ENCODE results near the gene GSG1.
"Not testable (repeated sequence)": the region's sequence is repeated elsewhere in the genome, so short reads cannot be mapped to it uniquely, and the experiment has no call there.

Gene GSG1

DNA sequence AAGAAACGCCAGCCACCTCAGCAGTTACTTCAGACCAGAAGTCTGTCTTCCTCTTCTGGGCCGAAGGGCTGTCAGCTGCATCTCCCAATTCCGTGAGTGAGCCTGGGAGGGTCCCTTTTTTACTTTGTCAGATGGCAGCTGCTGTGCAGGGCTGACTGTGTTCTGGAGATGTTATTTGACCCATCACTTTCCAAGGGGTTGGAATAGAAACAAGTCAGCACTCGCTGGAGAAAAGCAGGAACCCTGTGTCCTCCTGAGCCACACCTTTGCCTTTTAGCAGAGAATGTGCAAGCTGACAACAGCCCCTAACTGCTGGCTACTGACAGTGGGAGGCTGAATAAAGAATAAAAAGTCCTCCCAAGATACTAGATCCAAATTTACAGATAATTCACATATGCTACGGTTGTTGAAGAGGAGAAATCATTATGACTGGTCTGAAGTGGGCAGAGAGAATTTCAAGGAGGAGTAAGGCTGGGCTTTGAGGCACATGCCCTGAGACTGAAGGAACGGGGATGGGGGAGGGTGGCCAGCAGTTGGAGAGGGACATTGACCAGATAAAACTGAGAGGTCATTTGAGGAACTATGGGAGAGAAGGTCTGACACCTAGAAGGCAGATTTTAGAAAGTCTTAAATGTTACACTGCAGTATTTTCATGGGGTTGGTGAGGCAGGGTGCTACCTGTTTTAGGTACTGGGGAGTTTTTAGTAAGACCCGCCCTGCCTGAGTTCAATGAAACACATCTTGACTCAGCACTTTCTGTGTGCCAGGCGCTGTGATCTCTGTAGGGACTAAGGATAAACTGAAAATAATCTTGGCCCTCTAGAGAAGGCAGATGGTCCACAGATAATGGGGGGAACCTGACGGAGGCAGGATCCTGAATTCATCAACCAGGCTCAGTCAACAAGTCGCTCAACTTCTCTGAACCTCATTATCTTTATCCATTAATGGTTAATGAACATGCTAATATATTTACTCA is 31.9 kb downstream of the GSG1 start:
- peaks cover 2% of the 10 kb centered on the region for H3K4me1 ChIP-seq (ENCODE audit: control insufficient read depth, insufficient read depth, low read length)
- no peaks in the 10 kb centered on the region for H3K27me3 ChIP-seq (ENCODE audit: control insufficient read depth, insufficient read depth, low read length)
- no peaks in the 10 kb centered on the region for H3K9me3 ChIP-seq (ENCODE audit: control insufficient read depth, insufficient read depth, low read length)
- H3K4me3 ChIP-seq (ENCODE audit: low read depth, low read length), result no peak overlapping the region
- no peak overlapping the region for H3K9ac ChIP-seq (ENCODE audit: low read depth, low read length)
- H3K36me3 ChIP-seq (ENCODE audit: control insufficient read depth, insufficient read depth, low read length), result peaks cover 11% of the 10 kb centered on the region

DNA sequence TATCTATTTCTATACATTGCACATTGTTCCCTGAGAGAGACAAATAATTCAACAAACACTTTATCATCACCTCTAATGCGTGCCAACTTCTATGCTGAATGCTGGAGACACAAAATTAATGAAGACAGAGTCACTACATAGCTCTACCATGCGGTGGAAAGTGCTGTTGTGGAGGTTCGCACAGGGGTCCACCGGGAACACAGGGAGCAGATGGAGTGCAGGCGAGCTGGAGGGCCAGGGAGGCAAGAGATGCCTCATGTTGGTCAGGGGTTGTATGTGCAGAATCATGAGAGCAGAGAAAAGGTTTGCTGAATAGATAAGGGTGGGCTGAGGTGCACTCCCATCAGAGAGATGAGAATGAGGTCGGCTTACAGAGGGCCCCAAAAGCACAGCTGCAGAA is 34.1 kb downstream of the GSG1 start:
- Histone ChIP-seq H3K9me3 (ENCODE audit: control insufficient read depth, insufficient read depth, low read length) (no peaks in the 10 kb centered on the region), H3K36me3 (ENCODE audit: control insufficient read depth, insufficient read depth, low read length) (peaks cover 6% of the 10 kb centered on the region), H3K9ac (ENCODE audit: low read depth, low read length) (no peak overlapping the region), H3K4me1 (ENCODE audit: control insufficient read depth, insufficient read depth, low read length) (no peaks in the 10 kb centered on the region), H3K4me3 (ENCODE audit: low read depth, low read length) (no peak overlapping the region), H3K27me3 (ENCODE audit: control insufficient read depth, insufficient read depth, low read length) (no peaks in the 10 kb centered on the region)

- H3K9ac ChIP-seq (ENCODE audit: low read depth, low read length), result no peak overlapping the region
- H3K4me1 ChIP-seq (ENCODE audit: control insufficient read depth, insufficient read depth, low read length), result no peaks in the 10 kb centered on the region
- H3K4me3 ChIP-seq (ENCODE audit: low read depth, low read length), result no peak overlapping the region
- H3K27me3 ChIP-seq (ENCODE audit: control insufficient read depth, insufficient read depth, low read length), result no peaks in the 10 kb centered on the region
- H3K36me3 ChIP-seq (ENCODE audit: control insufficient read depth, insufficient read depth, low read length), result peaks cover 6% of the 10 kb centered on the region
- no peaks in the 10 kb centered on the region for H3K9me3 ChIP-seq (ENCODE audit: control insufficient read depth, insufficient read depth, low read length)
Observed at GRCh38 chr12:13067322-13067721, 36.1 kb downstream of the GSG1 start.

GRCh38 chr12:13066459-13066858 is 37.0 kb downstream of the GSG1 start:
- Histone ChIP-seq H3K4me1 (ENCODE audit: control insufficient read depth, insufficient read depth, low read length) (no peaks in the 10 kb centered on the region), H3K9me3 (ENCODE audit: control insufficient read depth, insufficient read depth, low read length) (no peaks in the 10 kb centered on the region), H3K36me3 (ENCODE audit: control insufficient read depth, insufficient read depth, low read length) (peaks cover 6% of the 10 kb centered on the region), H3K4me3 (ENCODE audit: low read depth, low read length) (no peak overlapping the region), H3K9ac (ENCODE audit: low read depth, low read length) (no peak overlapping the region), H3K27me3 (ENCODE audit: control insufficient read depth, insufficient read depth, low read length) (no peaks in the 10 kb centered on the region)

- no peaks in the 10 kb centered on the region for H3K27me3 ChIP-seq (ENCODE audit: control insufficient read depth, insufficient read depth, low read length)
- peaks cover 6% of the 10 kb centered on the region for H3K36me3 ChIP-seq (ENCODE audit: control insufficient read depth, insufficient read depth, low read length)
- H3K4me1 ChIP-seq (ENCODE audit: control insufficient read depth, insufficient read depth, low read length), result no peaks in the 10 kb centered on the region
- H3K9me3 ChIP-seq (ENCODE audit: control insufficient read depth, insufficient read depth, low read length), result no peaks in the 10 kb centered on the region
- H3K4me3 ChIP-seq (ENCODE audit: low read depth, low read length), result no peak overlapping the region
- H3K9ac ChIP-seq (ENCODE audit: low read depth, low read length), result no peak overlapping the region
Observed at GRCh38 chr12:13066014-13066413, 37.5 kb downstream of the GSG1 start.

DNA sequence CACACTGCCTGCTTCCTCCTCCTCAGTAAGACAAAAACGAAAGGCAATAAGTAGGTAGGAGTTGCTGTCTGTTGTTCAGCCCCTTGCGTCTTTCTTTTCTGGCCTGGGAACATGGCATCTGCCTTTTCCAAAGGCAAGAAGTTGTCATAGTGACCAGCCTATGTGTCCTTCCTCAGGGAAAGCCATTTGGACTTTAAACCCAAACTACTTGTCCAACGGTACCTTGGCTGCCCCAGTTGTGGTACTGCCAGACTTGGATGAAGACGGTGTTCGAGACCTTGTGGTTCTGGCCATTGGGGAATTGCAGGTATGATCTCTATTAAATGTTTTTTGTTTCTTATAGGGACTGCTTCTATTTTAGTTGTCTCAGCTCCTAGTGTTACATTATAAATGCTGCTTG is 40.8 kb downstream of the GSG1 start:
- no peak overlapping the region for H3K4me3 ChIP-seq (ENCODE audit: low read depth, low read length)
- H3K9me3 ChIP-seq (ENCODE audit: control insufficient read depth, insufficient read depth, low read length), result no peaks in the 10 kb centered on the region
- H3K9ac ChIP-seq (ENCODE audit: low read depth, low read length), result no peak overlapping the region
- no peaks in the 10 kb centered on the region for H3K4me1 ChIP-seq (ENCODE audit: control insufficient read depth, insufficient read depth, low read length)
- peaks cover 12% of the 10 kb centered on the region for H3K36me3 ChIP-seq (ENCODE audit: control insufficient read depth, insufficient read depth, low read length)
- no peaks in the 10 kb centered on the region for H3K27me3 ChIP-seq (ENCODE audit: control insufficient read depth, insufficient read depth, low read length)

DNA sequence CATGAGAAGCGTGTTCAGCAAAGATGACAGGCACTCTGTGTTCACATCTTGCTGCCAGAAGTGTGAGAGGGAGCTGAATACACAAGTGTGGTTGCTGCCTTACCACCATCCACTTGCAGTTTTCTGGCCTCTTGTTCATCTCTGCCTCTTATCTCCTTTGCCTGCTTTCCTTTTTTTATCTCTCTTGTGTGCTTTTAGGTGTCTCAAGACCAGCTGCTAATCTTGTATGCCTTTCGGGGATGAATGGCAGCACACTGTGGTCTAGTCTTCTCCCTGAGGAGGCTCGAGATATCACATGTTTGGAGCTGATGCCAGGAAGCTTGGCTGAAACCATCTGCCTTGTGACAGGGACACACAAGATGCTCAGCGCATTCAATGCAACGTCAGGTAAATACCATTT is 42.1 kb downstream of the GSG1 start:
- H3K36me3 ChIP-seq (ENCODE audit: control insufficient read depth, insufficient read depth, low read length), result peaks cover 6% of the 10 kb centered on the region
- H3K27me3 ChIP-seq (ENCODE audit: control insufficient read depth, insufficient read depth, low read length), result no peaks in the 10 kb centered on the region

DNA sequence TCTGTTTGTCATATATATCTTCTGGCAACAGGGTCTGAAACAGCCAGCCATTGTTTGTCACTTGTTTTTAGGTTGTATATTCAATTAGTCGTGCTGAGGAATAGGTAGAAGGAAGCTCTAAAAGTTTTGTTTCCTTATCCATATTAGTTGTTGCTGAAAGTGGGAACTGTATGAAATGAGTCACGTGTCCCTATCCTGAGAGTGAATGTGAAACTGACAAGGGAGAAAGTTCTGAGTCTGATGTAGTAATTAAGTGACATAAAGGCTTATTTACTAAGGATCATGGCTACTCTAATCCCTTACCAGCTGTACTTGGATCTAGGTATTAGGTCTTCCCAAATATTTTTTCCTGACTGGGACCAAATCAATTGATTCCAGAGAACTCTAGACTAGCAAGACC is 42.9 kb downstream of the GSG1 start:
- Histone ChIP-seq H3K36me3 (ENCODE audit: control insufficient read depth, insufficient read depth, low read length) (peaks cover 6% of the 10 kb centered on the region), H3K9ac (ENCODE audit: low read depth, low read length) (no peak overlapping the region), H3K4me3 (ENCODE audit: low read depth, low read length) (no peak overlapping the region), H3K27me3 (ENCODE audit: control insufficient read depth, insufficient read depth, low read length) (no peaks in the 10 kb centered on the region), H3K4me1 (ENCODE audit: control insufficient read depth, insufficient read depth, low read length) (no peaks in the 10 kb centered on the region), H3K9me3 (ENCODE audit: control insufficient read depth, insufficient read depth, low read length) (no peaks in the 10 kb centered on the region)

More for the DNA sequence above, 42.1 kb downstream of the GSG1 start:
- H3K9ac ChIP-seq (ENCODE audit: low read depth, low read length), result no peak overlapping the region
- H3K9me3 ChIP-seq (ENCODE audit: control insufficient read depth, insufficient read depth, low read length), result no peaks in the 10 kb centered on the region
- H3K4me3 ChIP-seq (ENCODE audit: low read depth, low read length), result no peak overlapping the region
- no peaks in the 10 kb centered on the region for H3K4me1 ChIP-seq (ENCODE audit: control insufficient read depth, insufficient read depth, low read length)

DNA sequence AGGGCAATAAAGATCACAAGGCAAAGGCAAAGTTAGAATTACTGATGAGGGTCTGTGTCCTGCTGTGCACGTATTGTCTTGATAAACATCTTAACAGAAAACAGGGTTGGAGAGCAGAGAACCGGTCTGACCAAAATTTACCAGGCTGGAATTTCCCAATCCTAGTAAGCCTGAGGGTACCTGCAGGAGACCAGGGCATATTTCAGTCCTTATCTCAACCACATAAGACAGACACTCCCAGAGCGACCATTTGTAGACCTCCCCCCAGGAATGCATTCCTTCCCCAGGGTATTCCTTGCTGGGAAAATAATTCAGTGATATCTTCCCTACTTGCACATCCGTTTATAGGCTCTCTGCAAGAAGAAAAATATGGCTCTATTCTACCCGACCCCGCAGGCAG is 49.9 kb downstream of the GSG1 start:
- not testable (repeated sequence) for H3K9me3 ChIP-seq (ENCODE audit: control insufficient read depth, insufficient read depth, low read length); H3K4me1 ChIP-seq (ENCODE audit: control insufficient read depth, insufficient read depth, low read length); H3K4me3 ChIP-seq (ENCODE audit: low read depth, low read length)

DNA sequence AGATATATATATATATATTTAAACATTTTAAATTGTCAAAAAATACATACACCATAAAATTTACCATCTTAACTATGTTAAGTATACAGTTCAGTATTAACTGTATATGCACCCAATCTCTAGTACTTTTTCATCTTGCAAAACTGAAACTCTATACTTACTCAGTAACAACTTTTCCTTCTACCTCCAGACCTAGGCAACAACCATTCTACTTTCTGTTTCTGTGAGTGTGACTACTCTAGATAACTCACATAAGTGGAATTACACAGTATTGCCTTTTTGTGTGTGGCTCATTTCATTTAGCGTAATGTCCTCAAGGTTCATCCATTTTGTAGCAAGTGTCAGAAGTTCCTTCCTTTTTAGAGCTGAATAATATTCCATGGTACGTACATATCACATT is 51.0 kb downstream of the GSG1 start:
- H3K9me3 ChIP-seq (ENCODE audit: control insufficient read depth, insufficient read depth, low read length), result peaks cover 3% of the 10 kb centered on the region
- H3K4me3 ChIP-seq (ENCODE audit: low read depth, low read length), result no peak overlapping the region
- H3K4me1 ChIP-seq (ENCODE audit: control insufficient read depth, insufficient read depth, low read length), result no peaks in the 10 kb centered on the region
- no peaks in the 10 kb centered on the region for H3K36me3 ChIP-seq (ENCODE audit: control insufficient read depth, insufficient read depth, low read length)
- no peaks in the 10 kb centered on the region for H3K27me3 ChIP-seq (ENCODE audit: control insufficient read depth, insufficient read depth, low read length)
- no peak overlapping the region for H3K9ac ChIP-seq (ENCODE audit: low read depth, low read length)

More for the DNA sequence above, 49.9 kb downstream of the GSG1 start:
- H3K27me3 ChIP-seq (ENCODE audit: control insufficient read depth, insufficient read depth, low read length); H3K9ac ChIP-seq (ENCODE audit: low read depth, low read length); H3K36me3 ChIP-seq (ENCODE audit: control insufficient read depth, insufficient read depth, low read length): not testable (repeated sequence)

DNA sequence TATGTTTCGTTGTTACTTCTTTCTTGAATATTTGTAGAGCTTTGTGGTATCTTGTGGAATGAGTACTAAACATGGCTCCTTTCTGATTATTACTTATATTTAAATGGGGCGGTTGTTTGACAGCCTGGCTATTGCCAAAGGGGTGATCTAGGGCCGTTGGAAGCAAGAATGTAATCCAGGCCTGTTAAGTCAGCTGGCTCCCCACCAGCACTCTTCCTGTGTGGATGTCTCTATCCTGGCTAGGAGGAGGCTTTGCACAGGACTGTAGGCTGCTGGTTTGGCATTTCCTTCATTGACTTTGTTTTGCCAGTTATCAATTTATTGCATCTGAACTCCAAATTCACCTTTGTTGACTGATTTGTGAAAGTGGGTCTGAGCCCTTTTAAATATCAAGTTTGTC is 53.7 kb downstream of the GSG1 start:
- Histone ChIP-seq H3K9me3 (ENCODE audit: control insufficient read depth, insufficient read depth, low read length) (peaks cover 3% of the 10 kb centered on the region), H3K27me3 (ENCODE audit: control insufficient read depth, insufficient read depth, low read length) (no peaks in the 10 kb centered on the region), H3K4me1 (ENCODE audit: control insufficient read depth, insufficient read depth, low read length) (peaks cover 3% of the 10 kb centered on the region), H3K4me3 (ENCODE audit: low read depth, low read length) (no peak overlapping the region), H3K36me3 (ENCODE audit: control insufficient read depth, insufficient read depth, low read length) (no peaks in the 10 kb centered on the region), H3K9ac (ENCODE audit: low read depth, low read length) (no peak overlapping the region)

DNA sequence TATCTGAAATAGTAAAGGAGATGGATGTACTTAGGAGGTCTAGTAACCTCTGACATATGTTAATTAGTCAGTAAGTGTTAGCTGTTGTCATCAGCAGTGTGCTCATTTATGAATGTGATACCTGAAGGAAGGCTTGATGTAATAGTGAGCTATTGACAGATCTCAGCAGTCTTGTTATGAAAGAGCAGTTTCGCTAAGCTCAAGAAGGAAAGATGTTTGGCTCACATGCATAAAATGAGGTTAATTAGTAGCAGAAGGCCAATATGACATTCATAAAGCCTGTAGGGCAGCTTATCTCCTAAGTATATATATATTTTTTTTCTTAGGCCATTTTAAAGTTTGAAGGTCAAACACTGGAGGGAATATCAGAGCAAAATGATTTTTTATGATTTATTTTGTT is 56.5 kb downstream of the GSG1 start:
- H3K9ac ChIP-seq (ENCODE audit: low read depth, low read length), result no peak overlapping the region
- peaks cover 13% of the 10 kb centered on the region for H3K27me3 ChIP-seq (ENCODE audit: control insufficient read depth, insufficient read depth, low read length)
- no peak overlapping the region for H3K4me3 ChIP-seq (ENCODE audit: low read depth, low read length)
- H3K4me1 ChIP-seq (ENCODE audit: control insufficient read depth, insufficient read depth, low read length), result peaks cover 3% of the 10 kb centered on the region
- H3K9me3 ChIP-seq (ENCODE audit: control insufficient read depth, insufficient read depth, low read length), result no peaks in the 10 kb centered on the region
- no peaks in the 10 kb centered on the region for H3K36me3 ChIP-seq (ENCODE audit: control insufficient read depth, insufficient read depth, low read length)
